Jurkat, Clone E6-1 (cell line): ENCODE measurements around the gene FAM181B. TPM values are rescaled to one million over a fixed set of nuclear protein-coding genes. Genes with fewer than 3 reads are reported as not detected.

Experiments used
- DNase-seq: peaks from one replicate; pipeline ENCODE4 v3.0.0-alpha.2; 2011; ENCODE audit warnings: low read depth, low spot score
- H3K4me3 ChIP-seq: 2 replicates; pipeline ENCODE4 v1.5.1; 2011; ENCODE audit warnings: mild to moderate bottlenecking, low read length, control low read depth, moderate library complexity
- polyA plus RNA-seq: library from polyadenylated mRNA; unstranded; fragments of >200 nt; gene quantifications from one replicate; pipeline ENCODE4 v1.2.1, GENCODE V29; 2012; ENCODE audit warnings: missing spikeins; ENCODE audit not compliant: insufficient read length, insufficient read depth

The FAM181B gene
- polyA plus RNA-seq: not detected

GRCh38 chr11:82733444-82734119 lies at the start of gene FAM181B:
TSS of gene FAM181B (minus strand) at chr11:82733864. CDS start at chr11:82733729, 135 bp downstream.
- DNase-seq: no peak
- no peak within 1 kb of the TSS for H3K4me3 ChIP-seq

DNA sequence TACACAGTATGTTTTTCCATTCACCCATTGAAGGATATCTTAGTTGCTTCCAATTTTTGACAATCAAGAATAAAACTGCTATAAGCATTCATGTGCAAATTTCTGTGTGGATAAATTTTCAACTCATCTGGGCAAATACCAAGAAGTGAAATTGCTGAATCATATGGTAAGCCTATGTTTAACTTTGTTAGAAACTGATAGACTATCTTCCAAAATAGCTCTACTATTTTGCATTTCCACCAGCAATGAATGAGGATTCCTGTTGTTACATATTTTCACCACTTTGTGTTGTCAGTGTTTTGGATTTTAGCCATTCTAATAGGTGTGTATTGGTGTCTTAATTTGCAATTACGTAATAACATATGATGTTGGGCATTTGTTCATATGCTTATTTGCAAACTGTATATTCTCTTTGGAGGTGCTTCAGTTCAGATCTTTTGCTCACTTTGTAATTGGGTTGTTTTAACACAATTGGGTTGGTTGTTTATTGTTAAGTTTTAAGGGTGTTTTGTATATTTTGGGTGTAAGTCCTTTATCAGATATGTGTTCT lies 49.2 kb upstream of the FAM181B start:
- H3K4me3 ChIP-seq: no peak overlapping the region
- DNase-seq: no peak

GRCh38 chr11:82778776-82779175 lies 45.1 kb upstream of the FAM181B start:
- H3K4me3 ChIP-seq: no peak overlapping the region
- no peak for DNase-seq

- H3K4me3 ChIP-seq: no peak overlapping the region
- no peak for DNase-seq
Observed at GRCh38 chr11:82776377-82776776, 42.7 kb upstream of the FAM181B start.

DNA sequence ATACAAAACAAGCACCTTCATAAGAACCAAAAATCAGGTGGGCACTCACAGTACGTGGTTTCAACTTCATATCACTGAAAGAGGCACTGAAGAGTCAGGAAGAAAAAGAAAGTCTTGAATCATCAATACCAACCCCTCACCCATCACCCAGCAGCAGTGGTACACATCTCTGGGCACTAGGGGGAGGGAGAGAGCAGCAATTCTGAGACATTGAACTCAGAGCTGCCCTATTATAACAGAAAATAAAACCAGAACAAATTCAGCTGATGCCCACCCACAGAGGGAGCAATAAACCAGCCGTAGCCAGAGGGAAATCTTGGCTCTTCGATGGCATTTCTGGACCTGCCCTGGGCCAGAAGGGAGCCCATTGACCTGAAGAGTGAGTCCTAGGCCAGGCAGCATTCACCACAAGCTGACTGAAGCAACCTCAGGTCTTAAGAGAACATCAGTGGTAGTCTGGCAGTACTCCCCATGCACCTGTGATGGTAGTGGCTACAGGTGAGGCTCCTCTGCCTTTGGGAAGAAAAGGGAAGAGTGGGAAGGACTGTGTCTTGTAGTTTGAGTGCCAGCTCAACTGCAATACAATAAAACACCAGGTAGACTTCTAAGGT lies 42.2 kb upstream of the FAM181B start:
- no peak overlapping the region for H3K4me3 ChIP-seq
- DNase-seq: peak; percentile 24

- no peak for DNase-seq
Observed at GRCh38 chr11:82775218-82775617, 41.6 kb upstream of the FAM181B start.

DNA sequence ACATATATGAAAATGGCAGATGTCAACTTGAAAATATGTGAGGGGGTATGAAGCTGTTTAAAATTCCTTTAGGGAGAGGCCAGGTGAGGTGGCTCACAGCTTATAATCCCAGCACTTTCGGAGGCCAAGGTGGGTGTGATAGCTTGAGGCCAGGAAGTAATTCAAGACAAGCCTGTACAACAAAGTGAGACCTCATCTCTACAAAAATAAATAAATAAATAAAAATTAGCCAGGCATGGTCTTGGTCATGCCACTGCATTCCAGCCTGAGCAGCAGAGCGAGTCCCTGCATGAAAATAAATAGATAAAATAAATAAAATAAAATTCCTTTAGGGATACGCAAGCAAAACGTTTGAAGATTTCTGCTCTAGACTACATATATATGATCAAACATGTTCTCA lies 38.1 kb upstream of the FAM181B start:
- no peak overlapping the region for H3K4me3 ChIP-seq
- DNase-seq: no peak

More at GRCh38 chr11:82775218-82775617, 41.6 kb upstream of the FAM181B start:
- H3K4me3 ChIP-seq: no peak overlapping the region

- no peak overlapping the region for H3K4me3 ChIP-seq
- no peak for DNase-seq
Observed at GRCh38 chr11:82767123-82767522, 33.5 kb upstream of the FAM181B start.

- no peak overlapping the region for H3K4me3 ChIP-seq
- DNase-seq: no peak
Observed at GRCh38 chr11:82765466-82766034, 31.9 kb upstream of the FAM181B start.

DNA sequence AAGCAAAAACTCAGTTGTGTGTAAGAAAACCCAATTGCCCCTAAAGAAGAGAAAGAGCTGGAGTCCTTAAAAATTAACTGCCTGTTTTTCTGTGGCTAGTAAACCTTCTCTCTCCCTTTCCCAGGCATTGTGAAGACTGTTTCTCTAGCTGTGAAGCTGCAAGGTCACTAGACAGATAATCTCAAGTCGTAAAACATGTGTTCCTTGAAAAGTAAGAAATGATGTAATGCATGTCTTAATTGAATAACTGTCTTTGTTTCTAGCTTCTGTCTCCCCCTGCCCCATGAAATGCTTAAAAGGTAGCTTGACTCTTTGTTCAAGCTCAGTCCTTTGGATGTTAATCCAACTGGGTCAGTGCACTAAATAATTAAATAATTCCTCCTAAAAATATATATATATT lies 29.5 kb upstream of the FAM181B start:
- H3K4me3 ChIP-seq: no peak overlapping the region
- no peak for DNase-seq

GRCh38 chr11:82759649-82760048 lies 26.0 kb upstream of the FAM181B start:
- H3K4me3 ChIP-seq: no peak overlapping the region
- no peak for DNase-seq

DNA sequence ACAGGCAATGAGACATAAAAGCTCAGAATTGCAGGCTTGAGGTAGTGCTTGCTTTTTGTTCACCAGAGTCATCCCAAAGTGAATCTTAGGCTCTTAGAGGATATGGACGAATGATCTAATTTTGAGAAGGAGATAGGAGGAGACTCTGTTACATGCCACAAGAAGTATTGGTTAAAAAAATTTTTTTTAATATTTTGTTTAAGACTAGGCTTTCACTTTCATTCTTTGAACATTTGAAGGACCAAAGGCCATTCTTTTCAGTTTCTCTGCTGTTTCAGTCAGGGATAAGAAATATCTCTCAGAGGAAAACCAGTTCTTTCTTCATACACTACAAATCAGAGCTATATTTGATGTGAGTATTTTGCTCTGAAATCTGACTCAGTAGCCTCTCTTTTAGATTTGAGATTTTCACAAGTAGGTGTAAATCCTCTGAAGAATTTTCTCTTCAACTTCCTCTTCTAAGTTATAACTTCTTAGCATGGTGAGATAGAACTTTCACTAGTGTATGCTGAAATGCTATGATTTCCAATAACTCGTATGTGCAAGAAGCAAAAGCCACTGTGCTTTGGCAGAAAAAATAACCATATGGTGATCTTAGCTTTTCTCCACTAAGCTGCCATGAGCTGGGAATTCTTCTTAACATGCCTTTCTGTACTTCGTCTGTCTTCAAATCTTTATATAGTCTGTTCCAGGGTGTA lies 24.1 kb upstream of the FAM181B start:
- H3K4me3 ChIP-seq: no peak overlapping the region
- DNase-seq: no peak

- no peak overlapping the region for H3K4me3 ChIP-seq
- DNase-seq: no peak
Observed at GRCh38 chr11:82756765-82757639, 23.3 kb upstream of the FAM181B start.

DNA sequence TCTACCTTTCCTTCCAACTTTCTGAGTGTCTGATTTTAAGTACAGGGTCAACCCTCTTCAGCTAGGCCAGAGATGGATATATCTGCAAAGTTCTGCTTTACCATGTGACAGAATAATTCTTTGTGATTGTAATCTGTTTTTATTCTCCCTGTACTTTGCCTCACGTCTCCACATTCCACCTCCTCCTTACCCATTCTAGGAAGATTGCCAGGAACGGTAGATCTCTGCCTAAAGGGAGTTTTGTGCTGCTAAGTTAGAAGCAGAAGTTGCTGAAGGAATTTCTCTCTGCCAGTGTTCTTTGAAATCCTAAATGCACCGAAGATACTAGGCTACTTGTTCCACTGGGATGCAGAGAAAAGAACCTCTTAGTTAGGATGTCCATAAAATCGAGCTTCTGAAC lies 20.7 kb upstream of the FAM181B start:
- no peak overlapping the region for H3K4me3 ChIP-seq
- DNase-seq: no peak

DNA sequence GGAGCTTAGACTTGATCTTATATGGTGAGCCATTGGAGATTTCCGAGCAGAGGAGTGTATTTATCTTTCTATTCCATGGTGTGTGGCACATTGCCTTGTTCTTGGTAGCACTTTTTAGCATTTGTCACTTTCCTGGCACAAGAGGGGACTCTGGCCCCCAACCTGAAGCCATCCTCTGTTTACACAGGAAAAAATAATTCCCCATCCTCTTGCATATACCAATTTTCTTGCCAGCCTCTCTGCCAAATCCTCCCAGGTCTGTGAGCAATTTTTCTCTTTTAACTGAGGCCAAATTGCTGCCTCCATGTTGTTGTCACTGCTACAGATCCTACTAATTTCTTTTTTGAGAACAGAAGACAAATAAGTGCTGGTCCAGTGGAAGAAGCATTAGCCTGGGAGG lies 20.3 kb upstream of the FAM181B start:
- DNase-seq: no peak
- H3K4me3 ChIP-seq: no peak overlapping the region

DNA sequence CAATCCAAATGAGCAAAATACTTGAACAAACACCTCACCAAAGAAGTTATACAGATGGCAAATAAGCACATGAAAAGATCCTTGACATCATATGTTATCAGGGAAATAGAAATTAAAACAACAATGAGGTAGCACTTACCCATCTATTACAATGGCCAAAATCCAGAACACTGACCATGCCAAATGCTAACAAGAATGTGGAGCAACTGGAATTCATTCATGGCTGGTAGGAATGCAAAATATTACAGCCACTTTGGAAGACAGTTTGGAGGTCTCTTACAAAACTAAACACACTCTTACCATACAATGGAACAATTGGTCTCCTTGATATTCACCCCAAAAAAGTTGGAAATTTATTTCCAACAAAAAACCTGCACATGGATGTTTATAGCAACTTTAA lies 19.1 kb upstream of the FAM181B start:
- DNase-seq: no peak
- H3K4me3 ChIP-seq: no peak overlapping the region

DNA sequence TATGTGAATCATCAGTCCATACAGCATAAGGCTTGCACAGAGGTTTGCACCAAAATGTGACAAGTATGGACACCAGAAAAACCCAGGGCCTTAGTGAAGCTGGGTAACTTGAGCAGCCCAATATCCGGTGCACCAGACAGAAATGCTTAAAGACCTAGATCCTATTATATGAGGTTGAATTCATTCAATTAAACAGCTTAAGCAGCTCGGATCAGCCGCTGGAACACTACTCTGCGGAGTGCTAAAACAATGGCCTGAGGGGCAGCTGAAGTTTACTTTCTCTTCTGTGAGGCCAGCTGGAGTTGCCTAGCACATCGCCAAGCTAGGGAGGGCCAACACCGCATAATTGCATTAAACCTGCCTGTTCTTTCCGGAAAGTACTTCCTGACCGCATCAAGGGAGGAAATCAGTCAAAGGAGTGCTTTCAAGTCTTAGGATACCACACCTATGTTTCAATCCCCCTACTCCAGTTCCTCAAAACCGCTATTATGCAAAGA lies 17.0 kb upstream of the FAM181B start:
- H3K4me3 ChIP-seq: no peak overlapping the region; the same call in 1 of the 2 replicates
- peak; percentile 74 for DNase-seq

- H3K4me3 ChIP-seq: no peak overlapping the region
- no peak for DNase-seq
Observed at GRCh38 chr11:82747471-82747870, 13.8 kb upstream of the FAM181B start.

DNA sequence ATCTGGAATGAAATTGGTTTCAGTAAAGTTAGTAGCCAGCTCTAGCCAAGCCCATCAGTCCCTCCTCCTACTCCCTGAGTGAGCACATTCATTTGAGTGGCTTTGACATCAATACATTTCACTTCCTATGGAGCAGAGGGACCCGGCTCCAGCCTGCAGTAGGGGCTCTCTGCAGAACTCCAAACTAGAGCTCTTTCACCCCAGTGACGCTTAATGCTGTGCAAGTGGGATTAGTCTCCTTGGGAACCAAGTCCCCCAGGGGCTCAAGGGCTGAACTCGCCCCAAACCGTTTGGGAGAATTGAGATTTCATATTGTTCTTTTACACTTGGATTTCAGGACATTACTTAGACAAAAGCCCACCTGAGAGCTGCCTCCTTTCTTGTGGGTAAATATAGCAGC lies 4.4 kb upstream of the FAM181B start:
- DNase-seq: no peak
- no peak overlapping the region for H3K4me3 ChIP-seq
